Hepatocyte (in vitro differentiated cells): ENCODE results near the gene SH3RF3. TPM values are rescaled to one million over a fixed set of nuclear protein-coding genes. Genes with fewer than 3 reads are reported as not detected.

Source experiments
- DNase-seq: peaks from one replicate; pipeline ENCODE4 v3.0.0-alpha.2; 2016; ENCODE audit warnings: low spot score
- H2AFZ ChIP-seq: fragments of 200-600 bp; sonication (generic); 2 replicates; pipeline ENCODE4 v1.6.0; 2016; ENCODE audit warnings: antibody characterized with exemption, mild to moderate bottlenecking
- H3K27ac ChIP-seq: fragments of 200-600 bp; sonication (generic); 2 replicates; pipeline ENCODE4 v1.5.1; 2016; ENCODE audit warnings: mild to moderate bottlenecking
- H3K27me3 ChIP-seq: fragments of 200-600 bp; sonication (generic); 2 replicates; pipeline ENCODE4 v1.6.1; 2016
- H3K36me3 ChIP-seq: fragments of 200-600 bp; sonication (generic); replicated peaks from 2 replicates; pipeline ENCODE4 v1.5.1; 2016; ENCODE audit warnings: low read depth; ENCODE audit not compliant: insufficient read depth
- H3K4me1 ChIP-seq: fragments of 200-600 bp; sonication (generic); 2 replicates; pipeline ENCODE4 v1.5.1; 2016; ENCODE audit warnings: mild to moderate bottlenecking, moderate library complexity; ENCODE audit not compliant: insufficient read depth
- H3K4me2 ChIP-seq: fragments of 200-600 bp; sonication (generic); 2 replicates; pipeline ENCODE4 v1.6.0; 2016
- H3K4me3 ChIP-seq: fragments of 200-600 bp; sonication (generic); 2 replicates; pipeline ENCODE4 v1.5.1; 2016; ENCODE audit warnings: mild to moderate bottlenecking
- H3K79me2 ChIP-seq: fragments of 200-600 bp; sonication (generic); 2 replicates; pipeline ENCODE4 v1.6.0; 2017; ENCODE audit warnings: mild to moderate bottlenecking
- H3K9me2 ChIP-seq: fragments of 200-600 bp; sonication (generic); replicated peaks from 2 replicates; pipeline ENCODE4 v1.6.0; 2017; ENCODE audit warnings: mild to moderate bottlenecking; ENCODE audit not compliant: insufficient read depth
- H3K9me3 ChIP-seq: fragments of 200-600 bp; sonication (generic); 2 replicates; pipeline ENCODE4 v1.5.1; 2016; ENCODE audit warnings: low read depth, mild to moderate bottlenecking
- H4K20me1 ChIP-seq: fragments of 200-600 bp; sonication (generic); 2 replicates; pipeline ENCODE4 v1.6.0; 2016; ENCODE audit warnings: mild to moderate bottlenecking; ENCODE audit not compliant: insufficient read depth, poor library complexity, severe bottlenecking
- CTCF ChIP-seq: fragments of 200-600 bp; sonication (generic); IDR thresholded peaks from 2 replicates; pipeline ENCODE4 v1.5.1; 2016; ENCODE audit warnings: antibody characterized with exemption, mild to moderate bottlenecking; ENCODE audit not compliant: poor library complexity
- EZH2 ChIP-seq: fragments of 200-600 bp; sonication (generic); IDR thresholded peaks from 2 replicates; pipeline ENCODE4 v1.6.1; 2016; ENCODE audit warnings: antibody characterized with exemption, mild to moderate bottlenecking, borderline replicate concordance
- EZH2phosphoT487 ChIP-seq: fragments of 200-600 bp; sonication (generic); IDR thresholded peaks from one replicate; pipeline ENCODE4 v1.6.1; 2018; ENCODE audit warnings: antibody characterized with exemption, mild to moderate bottlenecking, low read depth, moderate library complexity; ENCODE audit not compliant: unreplicated experiment, severe bottlenecking
- WGBS: methylation state at CpG from one replicate; pipeline ENCODE4 v1.1.6; 2016; ENCODE audit warnings: low lambda C conversion rate; ENCODE audit errors: missing lambda C conversion rate; 5-methylcytosine and 5-hydroxymethylcytosine counted together
- polyA plus RNA-seq: library from polyadenylated mRNA; unstranded; fragments of >200 nt; fragmentation: Nextera tagmentation; extraction: Ambion mirVana; gene quantifications from 2 replicates; pipeline ENCODE4 v1.2.1, GENCODE V29; 2016
- total RNA-seq: library from RNA; depleted of rRNA; stranded (reverse); fragments of >200 nt; gene quantifications from 2 replicates; pipeline ENCODE4 v1.2.3, GENCODE V29; 2014

SH3RF3 gene
- total and polyA plus RNA-seq, 2 experiments from 2014 or later: 1.9 to 2.1 TPM

GRCh38 chr2:109460553-109461324 is 331.7 kb downstream of the SH3RF3 start:
- Histone ChIP-seq H3K4me1 (no peaks in the 10 kb centered on the region), H3K4me2 (no peak overlapping the region), H3K27me3 (no peaks in the 10 kb centered on the region), H2AFZ (no peak overlapping the region), H4K20me1 (no peaks in the 10 kb centered on the region), H3K4me3 (no peak overlapping the region), H3K36me3 (no peaks in the 10 kb centered on the region), H3K27ac (no peak overlapping the region), H3K79me2 (no peaks in the 10 kb centered on the region), H3K9me3 (no peaks in the 10 kb centered on the region), H3K9me2 (no peaks in the 10 kb centered on the region)
- no peak for DNase-seq
- TF ChIP-seq CTCF: no peak
- TF ChIP-seq EZH2phosphoT487: no peak
- no peak for TF ChIP-seq EZH2
- WGBS: 92% methylated on average over 4 of the region's 4 CpGs

GRCh38 chr2:109463236-109463635 is 334.2 kb downstream of the SH3RF3 start:
- Histone ChIP-seq H3K9me3 (no peaks in the 10 kb centered on the region), H3K9me2 (no peaks in the 10 kb centered on the region), H3K27ac (no peak overlapping the region), H3K27me3 (no peaks in the 10 kb centered on the region), H3K4me1 (peaks cover 5% of the 10 kb centered on the region), H3K36me3 (no peaks in the 10 kb centered on the region), H3K4me2 (no peak overlapping the region), H2AFZ (no peak overlapping the region), H3K4me3 (no peak overlapping the region), H3K79me2 (no peaks in the 10 kb centered on the region), H4K20me1 (no peaks in the 10 kb centered on the region)
- 88% methylated on average over 6 of the region's 6 CpGs for WGBS
- DNase-seq: no peak
- TF ChIP-seq EZH2: no peak
- TF ChIP-seq EZH2phosphoT487: no peak
- TF ChIP-seq CTCF: no peak

GRCh38 chr2:109463891-109464290 is 334.9 kb downstream of the SH3RF3 start:
- peaks cover 5% of the 10 kb centered on the region for H3K4me1 ChIP-seq
- no peaks in the 10 kb centered on the region for H3K36me3 ChIP-seq
- TF ChIP-seq EZH2 (no peak), CTCF (no peak), EZH2phosphoT487 (no peak)
- 86% methylated on average over 5 of the region's 5 CpGs for WGBS
- no peaks in the 10 kb centered on the region for H3K9me3 ChIP-seq
- no peak for DNase-seq
- H3K4me2 ChIP-seq: no peak overlapping the region
- no peak overlapping the region for H3K4me3 ChIP-seq
- no peaks in the 10 kb centered on the region for H3K9me2 ChIP-seq
- no peak overlapping the region for H2AFZ ChIP-seq
- H3K27me3 ChIP-seq: no peaks in the 10 kb centered on the region
- no peaks in the 10 kb centered on the region for H4K20me1 ChIP-seq
- H3K27ac ChIP-seq: no peak overlapping the region
- H3K79me2 ChIP-seq: no peaks in the 10 kb centered on the region
